BLaER1 (cell line): Measurements from ENCODE around the gene NEGR1.

Source experiments
- H3K27ac ChIP-seq: shearing (Covaris generic); formaldehyde crosslinking; 2 replicates; pipeline ENCODE4 v1.8.1; 2022
- H3K27me3 ChIP-seq: shearing (Covaris generic); formaldehyde crosslinking; 2 replicates; pipeline ENCODE4 v1.8.1; 2022
- H3K36me3 ChIP-seq: shearing (Covaris generic); formaldehyde crosslinking; 2 replicates; pipeline ENCODE4 v1.8.1; 2022
- H3K4me1 ChIP-seq: shearing (Covaris generic); formaldehyde crosslinking; 2 replicates; pipeline ENCODE4 v1.8.1; 2022
- H3K4me2 ChIP-seq: shearing (Covaris generic); formaldehyde crosslinking; 2 replicates; pipeline ENCODE4 v1.8.1; 2022
- H3K4me3 ChIP-seq: shearing (Covaris generic); formaldehyde crosslinking; 2 replicates; pipeline ENCODE4 v1.8.1; 2022
- H3K9ac ChIP-seq: shearing (Covaris generic); formaldehyde crosslinking; 2 replicates; pipeline ENCODE4 v1.8.1; 2022
- H3K9me3 ChIP-seq: shearing (Covaris generic); formaldehyde crosslinking; 2 replicates; pipeline ENCODE4 v1.8.1; 2022
- H4K20me1 ChIP-seq: shearing (Covaris generic); formaldehyde crosslinking; 2 replicates; pipeline ENCODE4 v1.8.1; 2022
- Cebpa-rat ChIP-seq: shearing (Covaris generic); IDR thresholded peaks from 2 replicates; pipeline ENCODE4 v1.8.1; 2022

NEGR1 gene

GRCh38 chr1:71522721-71523120, 759.6 kb downstream of the NEGR1 start:
- H3K4me1 ChIP-seq = no peaks in the 10 kb centered on the region
- no peak overlapping the region for H3K27ac ChIP-seq
- no peaks in the 10 kb centered on the region for H3K36me3 ChIP-seq
- peaks cover 28% of the 10 kb centered on the region; the same call in 1 of the 2 replicates for H4K20me1 ChIP-seq
- H3K4me3 ChIP-seq = no peak overlapping the region
- no peak for TF ChIP-seq Cebpa-rat
- H3K4me2 ChIP-seq = no peak overlapping the region
- no peaks in the 10 kb centered on the region for H3K27me3 ChIP-seq
- no peak overlapping the region for H3K9ac ChIP-seq
- no peaks in the 10 kb centered on the region for H3K9me3 ChIP-seq

GRCh38 chr1:71521655-71522264, 760.6 kb downstream of the NEGR1 start:
- no peaks in the 10 kb centered on the region for H3K9me3 ChIP-seq
- TF ChIP-seq Cebpa-rat = no peak
- no peak overlapping the region for H3K9ac ChIP-seq
- peaks cover 28% of the 10 kb centered on the region; the same call in 1 of the 2 replicates for H4K20me1 ChIP-seq
- no peaks in the 10 kb centered on the region for H3K36me3 ChIP-seq
- H3K27me3 ChIP-seq = no peaks in the 10 kb centered on the region
- no peak overlapping the region for H3K4me3 ChIP-seq
- no peaks in the 10 kb centered on the region for H3K4me1 ChIP-seq
- no peak overlapping the region for H3K4me2 ChIP-seq
- no peak overlapping the region for H3K27ac ChIP-seq

GRCh38 chr1:71511505-71511904, 770.8 kb downstream of the NEGR1 start:
- Histone ChIP-seq H3K9me3 (no peaks in the 10 kb centered on the region), H3K27ac (no peak overlapping the region), H3K27me3 (no peaks in the 10 kb centered on the region), H3K4me2 (no peak overlapping the region), H3K36me3 (no peaks in the 10 kb centered on the region), H3K4me3 (no peak overlapping the region), H3K4me1 (no peaks in the 10 kb centered on the region), H3K9ac (no peak overlapping the region), H4K20me1 (peaks cover 22% of the 10 kb centered on the region; the same call in 1 of the 2 replicates)
- TF ChIP-seq Cebpa-rat = no peak

GRCh38 chr1:71510725-71511124, 771.6 kb downstream of the NEGR1 start:
- Histone ChIP-seq H3K4me2 (no peak overlapping the region), H3K9ac (no peak overlapping the region), H3K27me3 (no peaks in the 10 kb centered on the region), H3K36me3 (no peaks in the 10 kb centered on the region), H3K4me1 (no peaks in the 10 kb centered on the region), H3K9me3 (no peaks in the 10 kb centered on the region), H3K4me3 (no peak overlapping the region), H3K27ac (no peak overlapping the region), H4K20me1 (peaks cover 22% of the 10 kb centered on the region; the same call in 1 of the 2 replicates)
- no peak for TF ChIP-seq Cebpa-rat

GRCh38 chr1:71509051-71509595, 773.2 kb downstream of the NEGR1 start:
- no peak overlapping the region for H3K27ac ChIP-seq
- peaks cover 22% of the 10 kb centered on the region; the same call in 1 of the 2 replicates for H4K20me1 ChIP-seq
- no peak overlapping the region for H3K9ac ChIP-seq
- no peaks in the 10 kb centered on the region for H3K36me3 ChIP-seq
- TF ChIP-seq Cebpa-rat = no peak
- no peak overlapping the region for H3K4me3 ChIP-seq
- no peak overlapping the region for H3K4me2 ChIP-seq
- no peaks in the 10 kb centered on the region for H3K9me3 ChIP-seq
- H3K27me3 ChIP-seq = no peaks in the 10 kb centered on the region
- H3K4me1 ChIP-seq = no peaks in the 10 kb centered on the region

GRCh38 chr1:71502006-71502405, 780.3 kb downstream of the NEGR1 start:
- Histone ChIP-seq H3K4me2 (no peak overlapping the region), H3K9me3 (no peaks in the 10 kb centered on the region), H4K20me1 (peaks cover 20% of the 10 kb centered on the region; the same call in 1 of the 2 replicates), H3K9ac (no peak overlapping the region), H3K27ac (no peak overlapping the region), H3K36me3 (no peaks in the 10 kb centered on the region), H3K4me1 (no peaks in the 10 kb centered on the region), H3K4me3 (no peak overlapping the region), H3K27me3 (no peaks in the 10 kb centered on the region)
- no peak for TF ChIP-seq Cebpa-rat

GRCh38 chr1:71498542-71498941, 783.8 kb downstream of the NEGR1 start:
- no peak overlapping the region for H3K9ac ChIP-seq
- no peaks in the 10 kb centered on the region for H3K4me1 ChIP-seq
- TF ChIP-seq Cebpa-rat = no peak
- H3K36me3 ChIP-seq = no peaks in the 10 kb centered on the region
- H4K20me1 ChIP-seq = peaks cover 20% of the 10 kb centered on the region; the same call in 1 of the 2 replicates
- no peak overlapping the region for H3K4me3 ChIP-seq
- no peaks in the 10 kb centered on the region for H3K9me3 ChIP-seq
- no peak overlapping the region for H3K27ac ChIP-seq
- no peaks in the 10 kb centered on the region for H3K27me3 ChIP-seq
- no peak overlapping the region for H3K4me2 ChIP-seq

- Histone ChIP-seq H4K20me1 (peaks cover 6% of the 10 kb centered on the region; the same call in 1 of the 2 replicates), H3K27ac (no peak overlapping the region), H3K36me3 (no peaks in the 10 kb centered on the region), H3K4me2 (no peak overlapping the region), H3K4me1 (no peaks in the 10 kb centered on the region), H3K9me3 (no peaks in the 10 kb centered on the region), H3K9ac (no peak overlapping the region), H3K27me3 (no peaks in the 10 kb centered on the region), H3K4me3 (no peak overlapping the region)
- no peak for TF ChIP-seq Cebpa-rat
These were observed 788.2 kb downstream of the NEGR1 start for GRCh38 chr1:71494163-71494562.

- Histone ChIP-seq H3K36me3 (no peaks in the 10 kb centered on the region), H3K9me3 (no peaks in the 10 kb centered on the region), H3K4me3 (no peak overlapping the region), H3K27ac (no peak overlapping the region), H3K27me3 (no peaks in the 10 kb centered on the region), H4K20me1 (peaks cover 10% of the 10 kb centered on the region; the same call in 1 of the 2 replicates), H3K9ac (no peak overlapping the region), H3K4me1 (no peaks in the 10 kb centered on the region), H3K4me2 (no peak overlapping the region)
- TF ChIP-seq Cebpa-rat = no peak
These were observed 789.9 kb downstream of the NEGR1 start for GRCh38 chr1:71492298-71493041.

GRCh38 chr1:71490432-71490831, 791.9 kb downstream of the NEGR1 start:
- Histone ChIP-seq H3K27me3 (no peaks in the 10 kb centered on the region), H4K20me1 (peaks cover 12% of the 10 kb centered on the region; the same call in 1 of the 2 replicates), H3K9me3 (no peaks in the 10 kb centered on the region), H3K4me3 (no peak overlapping the region), H3K4me1 (no peaks in the 10 kb centered on the region), H3K36me3 (no peaks in the 10 kb centered on the region), H3K4me2 (no peak overlapping the region), H3K27ac (no peak overlapping the region), H3K9ac (no peak overlapping the region)
- no peak for TF ChIP-seq Cebpa-rat
